ENCODE measurements around the gene ALOXE3. TPM values are rescaled to one million over a fixed set of nuclear protein-coding genes. Genes with fewer than 3 reads are reported as not detected.

ALOXE3 gene
- total and polyA plus RNA-seq, 2 of the 8 experiments (the other 6 are each of a cell fraction or from before 2014, with no cell fraction given), result 0.26 TPM; not detected in 1

DNA sequence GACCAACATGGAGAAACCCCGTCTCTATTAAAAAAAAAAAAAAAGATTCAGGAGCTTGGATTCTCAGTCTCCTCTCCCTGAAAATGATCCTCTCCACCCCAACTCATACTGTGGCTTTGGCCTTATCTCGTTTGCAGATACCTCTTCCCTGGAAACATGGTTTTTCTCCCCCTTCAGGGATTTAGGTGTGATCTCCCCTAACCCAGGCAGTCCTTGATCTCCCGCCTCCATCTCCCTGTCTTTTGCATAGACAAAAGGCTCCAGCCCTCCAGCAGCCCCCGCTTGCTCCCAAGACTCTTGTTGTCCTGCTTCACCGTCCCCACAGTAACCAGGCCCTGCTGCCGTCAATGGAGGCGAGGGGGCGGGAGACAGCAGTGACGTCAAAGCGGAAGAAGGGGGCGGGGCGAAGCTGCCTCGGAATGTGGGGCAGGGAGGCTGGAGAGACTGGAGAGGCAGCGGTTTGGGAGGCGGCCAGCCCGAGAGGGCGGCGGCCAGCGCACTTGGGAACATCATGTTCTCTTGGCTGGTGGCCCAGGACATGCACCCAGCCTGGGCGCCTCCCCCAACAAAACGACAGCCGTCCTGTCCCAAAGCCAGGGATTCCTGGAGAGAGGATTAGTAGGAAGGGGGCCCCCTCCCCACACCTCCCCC, 35.8 kb upstream of the ALOXE3 start:
- 12% methylated on average over 16 of the region's 22 CpGs; no CpG with 5 or more reads in 1 of the 2 experiments for WGBS, 2 experiments (ENCODE audit: extremely low coverage in 1 of 2, insufficient coverage in 1 of 2, insufficient read length in 1 of 2, insufficient replicate concordance in 2 of 2, low coverage in 1 of 2, low lambda C conversion rate in 2 of 2, missing lambda C conversion rate in 1 of 2)
- Histone ChIP-seq H3K79me1 (ENCODE audit: low read depth, low read length) (peaks cover 7% of the 10 kb centered on the region; the same call in 1 of the 2 replicates), H3K23me2 (ENCODE audit: low read depth, low read length) (peaks cover 21% of the 10 kb centered on the region), H3K4me3 (ENCODE audit: extremely low read depth in 1 of 4, insufficient read depth in 2 of 4, low read depth in 3 of 4, low read length in 4 of 4) (peak overlapping the region; percentile 22 to 76 (median 36); a peak in 7 of 8 replicates), H3K27me3 (replicated peaks in 1 of 4; ENCODE audit: control insufficient read depth in 3 of 4, extremely low read depth in 1 of 4, insufficient read depth in 3 of 4, low read length in 3 of 4) (no peaks in the 10 kb centered on the region), H3K18ac (ENCODE audit: extremely low read depth, low read length) (peak overlapping the region; percentile 38), H3K14ac (ENCODE audit: insufficient read length) (no peak overlapping the region), H2AFZ (ENCODE audit: low read length) (no peak overlapping the region), H3K4ac (replicated peaks; ENCODE audit: insufficient read length, low read depth, low read length) (no peak overlapping the region), H3K79me2 (ENCODE audit: control insufficient read depth in 1 of 2, insufficient read depth in 2 of 2, low read length in 2 of 2) (peaks cover 0 to 5% of the 10 kb centered on the region in 2 experiments; a peak in 1 of 4 replicates), H2BK20ac (ENCODE audit: low read length) (no peak overlapping the region), H4K8ac (ENCODE audit: extremely low read depth, insufficient read depth, low read length) (peak overlapping the region; percentile 83; the same call in 1 of the 2 replicates), H3K27ac (ENCODE audit: low read depth, low read length) (peak overlapping the region; percentile 84), H3K9me3 (ENCODE audit: insufficient read depth in 2 of 2, low read depth in 1 of 2, low read length in 1 of 2) (no peaks in the 10 kb centered on the region), H4K20me1 (replicated peaks in 1 of 2; ENCODE audit: control insufficient read depth in 1 of 2, insufficient read depth in 2 of 2, low read length in 2 of 2) (peaks cover 0 to 16% of the 10 kb centered on the region in 2 experiments), H3K36me3 (ENCODE audit: control insufficient read depth in 2 of 4, insufficient read depth in 4 of 4, low read length in 3 of 4) (peaks cover 5 to 9% (median 7%) of the 10 kb centered on the region in 4 experiments; a peak in 6 of 8 replicates), H4K91ac (replicated peaks; ENCODE audit: insufficient read length, low read length) (peak overlapping the region; percentile 20), H2BK120ac (replicated peaks; ENCODE audit: low read depth, low read length) (no peak overlapping the region), H3K9ac (replicated peaks in 1 of 4; ENCODE audit: extremely low read depth in 1 of 4, low read depth in 3 of 4, low read length in 3 of 4) (peak overlapping the region in 3 of 4 experiments; percentile 22 to 51 (median 48); a peak in 5 of 7 replicates), H3K23ac (ENCODE audit: insufficient read length) (no peak overlapping the region), H3K56ac (replicated peaks; ENCODE audit: insufficient read length, low read depth, low read length) (no peak overlapping the region), H2AK5ac (ENCODE audit: low read depth, low read length) (peak overlapping the region; percentile 3; the same call in 1 of the 2 replicates), H4K5ac (ENCODE audit: insufficient read length, low read depth, low read length) (no peak overlapping the region), H2BK12ac (ENCODE audit: low read depth, low read length) (peak overlapping the region; percentile 91), H2BK15ac (ENCODE audit: low read length) (peak overlapping the region; percentile 88), H2BK5ac (ENCODE audit: low read depth, low read length) (peak overlapping the region; percentile 68; the same call in 1 of the 2 replicates), H3K4me1 (replicated peaks in 1 of 4; ENCODE audit: control insufficient read depth in 3 of 4, insufficient read depth in 4 of 4, low read length in 3 of 4) (peaks cover 12 to 33% (median 19%) of the 10 kb centered on the region in 4 experiments), H3K4me2 (ENCODE audit: insufficient read depth in 1 of 2, low read depth in 2 of 2, low read length in 2 of 2) (peak overlapping the region; percentile 96 to 100)
- ChIA-PET POLR2A (ENCODE audit: partially characterized antibody) (interaction anchor here (0.7 to 15.7 kb wide), 9 partner anchors 9 to 65 kb away, joined by 3 to 289 read pairs (median 5); partner anchors contain the start of genes ALOXE3, AURKB, HES7 and TMEM107), CTCF (ENCODE audit: partially characterized antibody) (interaction anchor here (0.6 to 10.3 kb wide), 4 partner anchors 11 to 294 kb away, joined by 3 to 133 read pairs (median 4); partner anchors contain the start of gene ALOXE3)
- peak; percentile 75 to 99 for DNase-seq (ENCODE audit: low read depth in 1 of 2, low spot score in 2 of 2)
- FAIRE-seq, result no peak
- TF ChIP-seq ZNF274 (IDR thresholded peaks at IDR 0.05; ENCODE audit: borderline replicate concordance, extremely low read depth, low read length) (no peak), SIN3A (conservative IDR thresholded peaks at IDR 0.05 in 1 of 2, IDR thresholded peaks at IDR 0.05 in 1 of 2; ENCODE audit: low read depth in 1 of 2, low read length in 2 of 2) (peak; percentile 13 to 86; a peak in 3 of 4 replicates), CBX5 (IDR thresholded peaks at IDR 0.05; ENCODE audit: low read depth, low read length) (no peak), PHF8 (conservative IDR thresholded peaks at IDR 0.05; ENCODE audit: low read depth, low read length) (0 out of 2 replicates have a peak, but pooled peaks have one; percentile 36), BCL11A (IDR thresholded peaks at IDR 0.05; ENCODE audit: low read depth in 2 of 2, low read length in 2 of 2) (no peak), SP1 (IDR thresholded peaks at IDR 0.05; ENCODE audit: low read depth, low read length) (peak; percentile 81; the same call in 1 of the 2 replicates), POU5F1 (IDR thresholded peaks at IDR 0.05; ENCODE audit: low read depth, low read length) (no peak), RXRA (IDR thresholded peaks at IDR 0.05; ENCODE audit: insufficient read depth, low read depth, low read length) (no peak), TEAD4 (IDR thresholded peaks at IDR 0.05; ENCODE audit: low read depth, low read length) (peak; percentile 98)
- TF ChIP-seq, protein P1, sequence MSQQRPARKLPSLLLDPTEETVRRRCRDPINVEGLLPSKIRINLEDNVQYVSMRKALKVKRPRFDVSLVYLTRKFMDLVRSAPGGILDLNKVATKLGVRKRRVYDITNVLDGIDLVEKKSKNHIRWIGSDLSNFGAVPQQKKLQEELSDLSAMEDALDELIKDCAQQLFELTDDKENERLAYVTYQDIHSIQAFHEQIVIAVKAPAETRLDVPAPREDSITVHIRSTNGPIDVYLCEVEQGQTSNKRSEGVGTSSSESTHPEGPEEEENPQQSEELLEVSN (IDR thresholded peaks at IDR 0.05), result peak; percentile 32; the same call in 1 of the 2 replicates

Measured in H1 (cell line).